ENCODE results near the gene FANCE. TPM values are rescaled to one million over a fixed set of nuclear protein-coding genes. Genes with fewer than 3 reads are reported as not detected.

Gene FANCE
- total and polyA plus RNA-seq, 2 experiments from 2014 or later = 5.4 to 25.5 TPM

GRCh38 chr6:35483062-35483461 is 30.9 kb downstream of the FANCE start:
- Mint-ChIP-seq H3K27ac (0 out of 2 replicates have a peak overlapping the region, but pooled peaks have one; percentile 55), H3K36me3 (ENCODE audit: low read depth) (peaks cover 26% of the 10 kb centered on the region), H3K4me1 (peaks cover 33% of the 10 kb centered on the region), H3K27me3 (ENCODE audit: insufficient read depth, low read depth, poor library complexity) (peaks cover 19% of the 10 kb centered on the region), H3K4me3 (no peak overlapping the region), H3K9me3 (no peaks in the 10 kb centered on the region; the same call in 2 of the 3 replicates)
- TF ChIP-seq EZH2phosphoT487 (IDR thresholded peaks at IDR 0.05; ENCODE audit: unreplicated experiment) (no peak), NANOG (IDR thresholded peaks at IDR 0.05; ENCODE audit: borderline replicate concordance) (no peak), ZNF114 (CRISPR knock-in tag; IDR thresholded peaks at IDR 0.05) (no peak), EZH2 (IDR thresholded peaks at IDR 0.05; ENCODE audit: low read depth, unreplicated experiment) (no peak)
- ATAC-seq = no peak
- no peak overlapping the region for H3K4me3 ChIP-seq
- 0 out of 2 replicates have a peak, but pooled peaks cover 3% of the 10 kb centered on the region for H4K20me1 ChIP-seq (replicated peaks; ENCODE audit: insufficient read depth)
- DNase-seq (ENCODE audit: low spot score) = no peak
- peaks cover 14% of the 10 kb centered on the region for H3F3A ChIP-seq (replicated peaks; ENCODE audit: low read depth)
- no peaks in the 10 kb centered on the region for H3K9me2 ChIP-seq (ENCODE audit: insufficient read depth)
- H2AFZ ChIP-seq = no peak overlapping the region
- peaks cover 34% of the 10 kb centered on the region for H3K4me1 ChIP-seq (ENCODE audit: insufficient read depth)
- peaks cover 17% of the 10 kb centered on the region for H3K79me2 ChIP-seq (replicated peaks; ENCODE audit: insufficient read depth)
- no peaks in the 10 kb centered on the region for H3K27me3 ChIP-seq (ENCODE audit: insufficient read depth)
- no peak overlapping the region for H3K4me2 ChIP-seq
- H3K36me3 ChIP-seq (ENCODE audit: insufficient read depth) = 0 out of 2 replicates have a peak, but pooled peaks cover 6% of the 10 kb centered on the region
- H3K27ac ChIP-seq (ENCODE audit: low read depth) = no peak overlapping the region

GRCh38 chr6:35483490-35483889 is 31.4 kb downstream of the FANCE start:
- Mint-ChIP-seq H3K27ac (0 out of 2 replicates have a peak overlapping the region, but pooled peaks have one; percentile 55), H3K9me3 (no peaks in the 10 kb centered on the region; the same call in 2 of the 3 replicates), H3K4me3 (no peak overlapping the region), H3K4me1 (peaks cover 37% of the 10 kb centered on the region), H3K36me3 (ENCODE audit: low read depth) (peaks cover 22% of the 10 kb centered on the region), H3K27me3 (ENCODE audit: insufficient read depth, low read depth, poor library complexity) (peaks cover 19% of the 10 kb centered on the region)
- DNase-seq (ENCODE audit: low spot score) (no peak), ATAC-seq (no peak)
- Histone ChIP-seq H3F3A (replicated peaks; ENCODE audit: low read depth) (peaks cover 17% of the 10 kb centered on the region), H4K20me1 (replicated peaks; ENCODE audit: insufficient read depth) (0 out of 2 replicates have a peak, but pooled peaks cover 3% of the 10 kb centered on the region), H3K27ac (ENCODE audit: low read depth) (no peak overlapping the region), H3K4me3 (no peak overlapping the region), H2AFZ (no peak overlapping the region), H3K36me3 (ENCODE audit: insufficient read depth) (0 out of 2 replicates have a peak, but pooled peaks cover 6% of the 10 kb centered on the region), H3K79me2 (replicated peaks; ENCODE audit: insufficient read depth) (peaks cover 21% of the 10 kb centered on the region), H3K27me3 (ENCODE audit: insufficient read depth) (no peaks in the 10 kb centered on the region), H3K9me2 (ENCODE audit: insufficient read depth) (no peaks in the 10 kb centered on the region), H3K4me2 (no peak overlapping the region), H3K4me1 (ENCODE audit: insufficient read depth) (peaks cover 38% of the 10 kb centered on the region)
- TF ChIP-seq ZNF331 (CRISPR knock-in tag; IDR thresholded peaks at IDR 0.05; ENCODE audit: low read depth) = no peak

GRCh38 chr6:35483893-35484645 is 31.9 kb downstream of the FANCE start:
- 0 out of 2 replicates have a peak, but pooled peaks cover 3% of the 10 kb centered on the region for H4K20me1 ChIP-seq (replicated peaks; ENCODE audit: insufficient read depth)
- H3K79me2 ChIP-seq (replicated peaks; ENCODE audit: insufficient read depth) = peaks cover 27% of the 10 kb centered on the region
- H3K4me3 ChIP-seq = no peak overlapping the region
- 0 out of 2 replicates have a peak, but pooled peaks cover 6% of the 10 kb centered on the region for H3K36me3 ChIP-seq (ENCODE audit: insufficient read depth)
- H3K27ac Mint-ChIP-seq = peak overlapping the region; percentile 99
- no peaks in the 10 kb centered on the region for H3K27me3 ChIP-seq (ENCODE audit: insufficient read depth)
- H3K4me1 Mint-ChIP-seq = peaks cover 40% of the 10 kb centered on the region
- H3K9me3 Mint-ChIP-seq = no peaks in the 10 kb centered on the region; the same call in 2 of the 3 replicates
- H3K27me3 Mint-ChIP-seq (ENCODE audit: insufficient read depth, low read depth, poor library complexity) = peaks cover 19% of the 10 kb centered on the region
- H3K9me2 ChIP-seq (ENCODE audit: insufficient read depth) = no peaks in the 10 kb centered on the region
- peak overlapping the region; percentile 10; the same call in 1 of the 3 replicates for H3K4me3 Mint-ChIP-seq
- H3K4me1 ChIP-seq (ENCODE audit: insufficient read depth) = peaks cover 44% of the 10 kb centered on the region
- H3F3A ChIP-seq (replicated peaks; ENCODE audit: low read depth) = peaks cover 21% of the 10 kb centered on the region
- H2AFZ ChIP-seq = no peak overlapping the region
- no peak for ATAC-seq
- DNase-seq (ENCODE audit: low spot score) = no peak
- peak overlapping the region; percentile 98 for H3K4me2 ChIP-seq
- H3K36me3 Mint-ChIP-seq (ENCODE audit: low read depth) = peaks cover 17% of the 10 kb centered on the region
- H3K27ac ChIP-seq (ENCODE audit: low read depth) = peak overlapping the region; percentile 100
- TF ChIP-seq ZNF114 (CRISPR knock-in tag; IDR thresholded peaks at IDR 0.05) (no peak), POLR2AphosphoS5 (IDR thresholded peaks at IDR 0.05; ENCODE audit: low read depth) (no peak), ETS1 (IDR thresholded peaks at IDR 0.05) (no peak), CREB1 (CRISPR knock-in tag; IDR thresholded peaks at IDR 0.05; ENCODE audit: low read depth) (no peak), CTCF (conservative IDR thresholded peaks at IDR 0.05; ENCODE audit: low read depth in 2 of 2) (no peak), EZH2 (IDR thresholded peaks at IDR 0.05; ENCODE audit: low read depth, unreplicated experiment) (no peak)
